Activated naive CD4-positive, alpha-beta T cell treated with anti-CD3 and anti-CD28 coated beads for 36 hours (primary cell): ENCODE data around the gene TUBB6. TPM values are rescaled to one million over a fixed set of nuclear protein-coding genes. Genes with fewer than 3 reads are reported as not detected.

Experiments
- CTCF ChIA-PET: fragments of 350-600 bp; sonication (Branson Sonifier 250); formaldehyde crosslinking; loops from one replicate; lab custom pipeline; 2021; ENCODE audit warnings: antibody characterized with exemption; lab: Charles Lee
- DNase-seq: peaks from one replicate; pipeline ENCODE4 v3.0.0-alpha.2; 2020
- H3K27ac Mint-ChIP-seq: one replicate; pipeline ENCODE4 v1.8.0; 2021; ENCODE audit warnings: mild to moderate bottlenecking, mixed read lengths
- H3K27me3 Mint-ChIP-seq: one replicate; pipeline ENCODE4 v1.8.0; 2021; ENCODE audit warnings: low read depth, mixed read lengths
- H3K36me3 Mint-ChIP-seq: one replicate; pipeline ENCODE4 v1.8.0; 2021; ENCODE audit warnings: low read depth, mixed read lengths
- H3K4me1 Mint-ChIP-seq: one replicate; pipeline ENCODE4 v1.8.0; 2021; ENCODE audit warnings: low read depth, mixed read lengths
- H3K4me3 Mint-ChIP-seq: one replicate; pipeline ENCODE4 v1.8.0; 2021; ENCODE audit warnings: mild to moderate bottlenecking, moderate library complexity, mixed read lengths
- H3K9me3 Mint-ChIP-seq: one replicate; pipeline ENCODE4 v1.8.0; 2021; ENCODE audit warnings: mixed read lengths
- intact Hi-C: fragments of 100-400 bp; cut with micrococcal nuclease; formaldehyde crosslinking; loops from one replicate; pipeline ENCODE4 v1.15.1; 2023
- total RNA-seq, 2 experiments: library from RNA; stranded (reverse); gene quantifications; one replicate each; pipeline ENCODE4 v1.2.3, GENCODE V29; 2021

TUBB6 gene
- total RNA-seq, 2 experiments from 2014 or later = 2.6 to 2.7 TPM

- intact Hi-C loops = no loop called here
- no peak for DNase-seq
- peaks cover 4% of the 10 kb centered on the region for H3K27me3 Mint-ChIP-seq
- H3K36me3 Mint-ChIP-seq = no peaks in the 10 kb centered on the region
- H3K4me3 Mint-ChIP-seq = no peak overlapping the region
- H3K27ac Mint-ChIP-seq = no peak overlapping the region
- CTCF ChIA-PET = interaction anchor here (0.6 to 1.6 kb wide), 3 partner anchors 8 to 544 kb away, joined by 3 to 9 read pairs (median 3); no protein-coding TSS in a partner anchor
- no peaks in the 10 kb centered on the region for H3K4me1 Mint-ChIP-seq
- H3K9me3 Mint-ChIP-seq = no peaks in the 10 kb centered on the region
These were observed 28.1 kb upstream of the TUBB6 start for GRCh38 chr18:12279781-12280531.

GRCh38 chr18:12281861-12282260, 26.2 kb upstream of the TUBB6 start:
- CTCF ChIA-PET = interaction anchor here (1.4 to 2.0 kb wide), 2 partner anchors 10 to 46 kb away, joined by 3 to 7 read pairs; no protein-coding TSS in a partner anchor
- no peak for DNase-seq
- Mint-ChIP-seq H3K9me3 (no peaks in the 10 kb centered on the region), H3K36me3 (no peaks in the 10 kb centered on the region), H3K27me3 (peaks cover 7% of the 10 kb centered on the region), H3K27ac (no peak overlapping the region), H3K4me1 (no peaks in the 10 kb centered on the region), H3K4me3 (no peak overlapping the region)
- intact Hi-C loops = no loop called here

GRCh38 chr18:12282442-12283039, 25.5 kb upstream of the TUBB6 start:
- peaks cover 7% of the 10 kb centered on the region for H3K27me3 Mint-ChIP-seq
- CTCF ChIA-PET = interaction anchor here (2.0 kb wide), 1 partner anchor 10 kb away, joined by 7 read pairs; no protein-coding TSS in a partner anchor

GRCh38 chr18:12283256-12283655, 24.8 kb upstream of the TUBB6 start:
- H3K9me3 Mint-ChIP-seq = no peaks in the 10 kb centered on the region
- DNase-seq = no peak
- CTCF ChIA-PET = interaction anchor here (2.0 kb wide), 1 partner anchor 11 kb away, joined by 7 read pairs; no protein-coding TSS in a partner anchor
- H3K27me3 Mint-ChIP-seq = peaks cover 13% of the 10 kb centered on the region
- H3K4me1 Mint-ChIP-seq = peaks cover 3% of the 10 kb centered on the region
- intact Hi-C loops = no loop called here
- no peak overlapping the region for H3K27ac Mint-ChIP-seq
- H3K36me3 Mint-ChIP-seq = no peaks in the 10 kb centered on the region
- no peak overlapping the region for H3K4me3 Mint-ChIP-seq

More at GRCh38 chr18:12282442-12283039, 25.5 kb upstream of the TUBB6 start:
- Mint-ChIP-seq H3K36me3 (no peaks in the 10 kb centered on the region), H3K9me3 (no peaks in the 10 kb centered on the region), H3K27ac (no peak overlapping the region), H3K4me1 (no peaks in the 10 kb centered on the region), H3K4me3 (no peak overlapping the region)
- DNase-seq = no peak
- intact Hi-C loops = no loop called here

GRCh38 chr18:12283666-12284065, 24.4 kb upstream of the TUBB6 start:
- Mint-ChIP-seq H3K36me3 (no peaks in the 10 kb centered on the region), H3K27me3 (peaks cover 16% of the 10 kb centered on the region), H3K4me3 (no peak overlapping the region), H3K4me1 (peaks cover 3% of the 10 kb centered on the region), H3K27ac (no peak overlapping the region), H3K9me3 (no peaks in the 10 kb centered on the region)
- CTCF ChIA-PET = no interaction called here
- no peak for DNase-seq
- intact Hi-C loops = no loop called here

- H3K9me3 Mint-ChIP-seq = no peaks in the 10 kb centered on the region
- peaks cover 27% of the 10 kb centered on the region for H3K27me3 Mint-ChIP-seq
- H3K4me1 Mint-ChIP-seq = peaks cover 3% of the 10 kb centered on the region
- H3K36me3 Mint-ChIP-seq = no peaks in the 10 kb centered on the region
- DNase-seq = no peak
- CTCF ChIA-PET = interaction anchor here (0.5 kb wide), 1 partner anchor 267 kb away, joined by 3 read pairs; no protein-coding TSS in a partner anchor
- no peak overlapping the region for H3K27ac Mint-ChIP-seq
- intact Hi-C loops = no loop called here
- H3K4me3 Mint-ChIP-seq = no peak overlapping the region
These were observed 20.8 kb upstream of the TUBB6 start for GRCh38 chr18:12287131-12287681.

GRCh38 chr18:12287684-12288402, 20.2 kb upstream of the TUBB6 start:
- no peak overlapping the region for H3K4me3 Mint-ChIP-seq

GRCh38 chr18:12288403-12288755, 19.7 kb upstream of the TUBB6 start:
- no peaks in the 10 kb centered on the region for H3K9me3 Mint-ChIP-seq
- no peak overlapping the region for H3K27ac Mint-ChIP-seq
- no peak overlapping the region for H3K4me3 Mint-ChIP-seq
- no peaks in the 10 kb centered on the region for H3K36me3 Mint-ChIP-seq
- peaks cover 27% of the 10 kb centered on the region for H3K27me3 Mint-ChIP-seq
- intact Hi-C loops = no loop called here
- DNase-seq = no peak
- CTCF ChIA-PET = interaction anchor here (1.0 kb wide), 1 partner anchor 40 kb away, joined by 3 read pairs; no protein-coding TSS in a partner anchor
- H3K4me1 Mint-ChIP-seq = peaks cover 3% of the 10 kb centered on the region

More at GRCh38 chr18:12287684-12288402, 20.2 kb upstream of the TUBB6 start:
- Mint-ChIP-seq H3K4me1 (peaks cover 3% of the 10 kb centered on the region), H3K9me3 (no peaks in the 10 kb centered on the region), H3K27ac (no peak overlapping the region), H3K36me3 (no peaks in the 10 kb centered on the region), H3K27me3 (peaks cover 27% of the 10 kb centered on the region)
- intact Hi-C loops = no loop called here
- no peak for DNase-seq
- CTCF ChIA-PET = interaction anchor here (0.5 to 1.0 kb wide), 2 partner anchors 41 to 268 kb away, joined by 3 read pairs; no protein-coding TSS in a partner anchor

GRCh38 chr18:12290086-12290485, 18.0 kb upstream of the TUBB6 start:
- no peaks in the 10 kb centered on the region for H3K9me3 Mint-ChIP-seq
- peaks cover 3% of the 10 kb centered on the region for H3K4me1 Mint-ChIP-seq
- no peaks in the 10 kb centered on the region for H3K36me3 Mint-ChIP-seq
- DNase-seq = no peak
- no peak overlapping the region for H3K4me3 Mint-ChIP-seq
- CTCF ChIA-PET = no interaction called here
- peaks cover 22% of the 10 kb centered on the region for H3K27me3 Mint-ChIP-seq
- H3K27ac Mint-ChIP-seq = no peak overlapping the region
- intact Hi-C loops = no loop called here

GRCh38 chr18:12291161-12291560, 16.9 kb upstream of the TUBB6 start:
- intact Hi-C loops = no loop called here
- H3K27me3 Mint-ChIP-seq = peaks cover 24% of the 10 kb centered on the region
- no peak overlapping the region for H3K4me3 Mint-ChIP-seq
- no peaks in the 10 kb centered on the region for H3K9me3 Mint-ChIP-seq
- H3K36me3 Mint-ChIP-seq = no peaks in the 10 kb centered on the region
- CTCF ChIA-PET = interaction anchor here (1.2 kb wide), 1 partner anchor 37 kb away, joined by 4 read pairs; no protein-coding TSS in a partner anchor
- DNase-seq = no peak
- H3K27ac Mint-ChIP-seq = no peak overlapping the region
- peaks cover 3% of the 10 kb centered on the region for H3K4me1 Mint-ChIP-seq

- H3K9me3 Mint-ChIP-seq = no peaks in the 10 kb centered on the region
- peaks cover 3% of the 10 kb centered on the region for H3K4me1 Mint-ChIP-seq
- H3K27ac Mint-ChIP-seq = no peak overlapping the region
- intact Hi-C loops = no loop called here
- H3K36me3 Mint-ChIP-seq = no peaks in the 10 kb centered on the region
- H3K4me3 Mint-ChIP-seq = no peak overlapping the region
- H3K27me3 Mint-ChIP-seq = peaks cover 24% of the 10 kb centered on the region
- DNase-seq = no peak
- CTCF ChIA-PET = interaction anchor here (0.8 to 1.2 kb wide), 2 partner anchors 13 to 36 kb away, joined by 4 to 5 read pairs; no protein-coding TSS in a partner anchor
These were observed 16.4 kb upstream of the TUBB6 start for GRCh38 chr18:12291690-12292089.

- CTCF ChIA-PET = no interaction called here
- H3K4me3 Mint-ChIP-seq = no peak overlapping the region
- intact Hi-C loops = no loop called here
- H3K36me3 Mint-ChIP-seq = no peaks in the 10 kb centered on the region
- no peak for DNase-seq
- H3K9me3 Mint-ChIP-seq = no peaks in the 10 kb centered on the region
- peaks cover 13% of the 10 kb centered on the region for H3K27me3 Mint-ChIP-seq
- no peaks in the 10 kb centered on the region for H3K4me1 Mint-ChIP-seq
- no peak overlapping the region for H3K27ac Mint-ChIP-seq
These were observed 14.2 kb upstream of the TUBB6 start for GRCh38 chr18:12293831-12294230.
